K562 (cell line): Measurements from ENCODE around the gene FUCA1. TPM values are rescaled to one million over a fixed set of nuclear protein-coding genes. Genes with fewer than 3 reads are reported as not detected.
A peak's percentile ranks its signal among the peaks of the same experiment; 100 is the strongest.

Experiments used
- BACH1 ChIP-seq: fragments of 200-800 bp; sonication (Bioruptor generic); IDR thresholded peaks from 2 replicates; pipeline ENCODE4 v1.6.1; 2016; ENCODE audit warnings: missing genetic modification characterization, missing compliant biosample characterization
- CBFA2T2 ChIP-seq: fragments of 450-650 bp; conservative IDR thresholded peaks from 2 replicates; pipeline ENCODE4 v1.6.1; 2017; ENCODE audit warnings: mild to moderate bottlenecking
- CBFA2T3 ChIP-seq: fragments of 450-650 bp; IDR thresholded peaks from 2 replicates; pipeline ENCODE4 v1.6.1; 2017
- CTCF ChIP-seq, 3 experiments: IDR thresholded peaks in 2 of 3; conservative IDR thresholded peaks in 1 of 3; 2 replicates each; pipeline ENCODE4 v1.5.1; 2011 to 2012; ENCODE audit warnings: low read length in 3 of 3, mild to moderate bottlenecking in 3 of 3, control low read depth in 2 of 3, improper control_type of control experiment in 1 of 3, inconsistent platforms in 1 of 3, low read depth in 1 of 3, mixed read lengths in 1 of 3, moderate library complexity in 1 of 3; ENCODE audit not compliant: insufficient read depth in 2 of 3
- ETV5 ChIP-seq: sonication (generic); formaldehyde crosslinking; IDR thresholded peaks from 2 replicates; pipeline ENCODE4 v1.4.0; 2020; ENCODE audit warnings: low read depth, mild to moderate bottlenecking, missing genetic modification reagents
- FOXK1 ChIP-seq: sonication (generic); formaldehyde crosslinking; IDR thresholded peaks from 2 replicates; pipeline ENCODE4 v1.8.0; 2022; ENCODE audit warnings: missing genetic modification reagents, mild to moderate bottlenecking, borderline replicate concordance
- FOXP1 ChIP-seq: sonication (generic); formaldehyde crosslinking; IDR thresholded peaks from 2 replicates; pipeline ENCODE4 v1.8.0; 2022; ENCODE audit warnings: mild to moderate bottlenecking, missing genetic modification reagents
- JUN ChIP-seq, 2 experiments: sonication (generic) in 1 of 2; formaldehyde crosslinking in 1 of 2; IDR thresholded peaks; 2 replicates each; pipeline versions ENCODE4 v1.6.1 to v1.8.0; 2012 to 2022; ENCODE audit warnings: borderline replicate concordance in 2 of 2, mild to moderate bottlenecking in 2 of 2, improper control_type of control experiment in 1 of 2, low read depth in 1 of 2, low read length in 1 of 2, missing genetic modification reagents in 1 of 2
- MCM7 ChIP-seq, 2 experiments: fragments of 450-650 bp; IDR thresholded peaks; 2 replicates each; pipeline ENCODE4 v1.6.1; 2016 to 2018
- NCOR1 ChIP-seq: fragments of 450-650 bp; IDR thresholded peaks from 2 replicates; pipeline ENCODE4 v1.6.1; 2016; ENCODE audit warnings: mild to moderate bottlenecking, moderate library complexity
- PKNOX1 ChIP-seq: fragments of 450-650 bp; IDR thresholded peaks from 2 replicates; pipeline ENCODE4 v1.6.1; 2016
- SAFB ChIP-seq: fragments of 200-400 bp; formaldehyde crosslinking; IDR thresholded peaks from 2 replicates; pipeline ENCODE4 v1.6.1; 2017; ENCODE audit warnings: low read depth, low read length, borderline replicate concordance
- SP2 ChIP-seq: IDR thresholded peaks from 2 replicates; pipeline ENCODE4 v1.6.1; 2011; ENCODE audit warnings: mild to moderate bottlenecking, low read depth, low read length, moderate library complexity; ENCODE audit not compliant: poor library complexity, severe bottlenecking; ENCODE audit errors: extremely low read depth
- TCF15 ChIP-seq: fragments of 250-450 bp; sonication (Bioruptor Pico); IDR thresholded peaks from 2 replicates; pipeline ENCODE4 v1.8.0; 2022; ENCODE audit warnings: moderate library complexity, mild to moderate bottlenecking, inconsistent platforms
- TCF7L2 ChIP-seq: fragments of 150-350 bp; IDR thresholded peaks from 2 replicates; pipeline ENCODE4 v1.6.1; 2016; ENCODE audit warnings: low read depth, mild to moderate bottlenecking, low read length, moderate library complexity
- TEAD4 ChIP-seq, 2 experiments: sonication (generic) in 1 of 2; formaldehyde crosslinking in 1 of 2; IDR thresholded peaks; 2 replicates each; pipeline versions ENCODE4 v1.6.1 to v1.8.0; 2012 to 2022; ENCODE audit warnings: borderline replicate concordance in 1 of 2, inconsistent platforms in 1 of 2, low read length in 1 of 2, mild to moderate bottlenecking in 1 of 2, missing genetic modification reagents in 1 of 2
- UBTF ChIP-seq, 2 experiments: IDR thresholded peaks; 2 replicates each; pipeline ENCODE4 v1.6.1; 2012; ENCODE audit warnings: improper control_type of control experiment in 2 of 2, low read depth in 2 of 2, low read length in 2 of 2, borderline replicate concordance in 1 of 2
- ZNF146 ChIP-seq: IDR thresholded peaks from one replicate; pipeline ENCODE4 v1.6.1; 2018; ENCODE audit warnings: missing compliant biosample characterization; ENCODE audit not compliant: unreplicated experiment
- ZNF212 ChIP-seq: fragments of 450-650 bp; formaldehyde crosslinking; IDR thresholded peaks from 2 replicates; pipeline ENCODE4 v1.4.0; 2020; ENCODE audit warnings: mild to moderate bottlenecking
- ZNF449 ChIP-seq: fragments of 250-450 bp; sonication (Bioruptor Pico); IDR thresholded peaks from 2 replicates; pipeline ENCODE4 v1.8.0; 2022; ENCODE audit warnings: moderate library complexity, mild to moderate bottlenecking, inconsistent platforms
- polyA plus RNA-seq, 8 experiments: library from polyadenylated mRNA; depleted of rRNA in 4 of 8; stranded (reverse) in 5 of 8; unstranded in 3 of 8; fragments of >200 nt; fragmentation: Nextera tagmentation in 2 of 8; fragmentation: Illumina TruSeq in 1 of 8; extraction: Ambion mirVana in 2 of 8; extraction: Trizol in 1 of 8; gene quantifications; 2 replicates each; pipeline versions ENCODE4 v1.2.1 to v1.2.3, GENCODE V29; 2011 to 2014; ENCODE audit warnings: inconsistent platforms in 1 of 8, missing spikeins in 1 of 8
- total RNA-seq, 7 experiments: library from RNA; depleted of rRNA in 6 of 7; stranded (reverse); fragments of >200 nt in 6 of 7; fragmentation: Illumina TruSeq in 2 of 7; extraction: Trizol in 2 of 7; gene quantifications; 2 replicates each; pipeline versions ENCODE4 v1.2.1 to v1.2.3, GENCODE V29; 2011 to 2021; ENCODE audit warnings: low replicate concordance in 1 of 7

Gene FUCA1
- total and polyA plus RNA-seq, 9 of the 15 experiments (the other 6 are each of a cell fraction or from before 2014, with no cell fraction given), result 7.0 to 20.5 (median 13.5) TPM

DNA sequence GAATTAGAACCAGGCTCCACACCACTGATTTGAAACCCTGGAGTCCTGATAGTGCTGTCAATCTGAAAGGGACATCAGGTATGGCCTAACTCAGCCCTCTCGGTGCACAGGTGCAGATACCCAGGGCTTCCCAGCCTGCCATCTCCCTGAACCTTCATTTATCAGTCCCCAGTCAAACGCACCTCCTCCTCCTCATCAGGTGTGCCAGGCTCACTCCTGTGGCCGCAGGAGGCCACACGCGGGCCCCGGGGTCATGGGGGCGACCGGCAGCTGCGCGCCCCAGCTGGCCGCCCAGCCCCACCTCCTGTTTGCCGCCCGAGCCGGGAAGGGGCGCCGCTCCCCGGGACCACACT lies 572 bp downstream of the FUCA1 start (continued):
- TF ChIP-seq FOXP1, result peak; percentile 23; the same call in 1 of the 2 replicates
- 0 out of 2 replicates have a peak, but pooled peaks have one; percentile 9 for TF ChIP-seq ETV5 (CRISPR knock-in tag)
- TF ChIP-seq JUN (IDR thresholded peaks at IDR 0.05; ENCODE audit: borderline replicate concordance, low read depth, low read length), result no peak
- TF ChIP-seq JUN (CRISPR knock-in tag; IDR thresholded peaks at IDR 0.05; ENCODE audit: borderline replicate concordance), result 0 out of 2 replicates have a peak, but pooled peaks have one; percentile 11
- no peak for TF ChIP-seq MCM7 (IDR thresholded peaks at IDR 0.05)
- TF ChIP-seq SAFB, result 0 out of 2 replicates have a peak, but pooled peaks have one; percentile 36
- TF ChIP-seq SP2, result no peak
- TF ChIP-seq ZNF146, result no peak
- no peak for TF ChIP-seq BACH1
- no peak for TF ChIP-seq ZNF449 (CRISPR knock-in tag)
- TF ChIP-seq CBFA2T3, result peak; percentile 84
- TF ChIP-seq TCF7L2, result no peak
- TF ChIP-seq FOXK1 (CRISPR knock-in tag), result 0 out of 2 replicates have a peak, but pooled peaks have one; percentile 9
- TF ChIP-seq TCF15 (CRISPR knock-in tag), result no peak
- TF ChIP-seq CTCF (IDR thresholded peaks at IDR 0.05 in 2 of 3, conservative IDR thresholded peaks at IDR 0.05 in 1 of 3; ENCODE audit: insufficient read depth in 2 of 3, low read depth in 1 of 3, low read length in 3 of 3), result no peak
- peak; percentile 39; the same call in 1 of the 2 replicates for TF ChIP-seq TEAD4 (IDR thresholded peaks at IDR 0.05; ENCODE audit: low read length)
- no peak for TF ChIP-seq TEAD4 (CRISPR knock-in tag; IDR thresholded peaks at IDR 0.05; ENCODE audit: borderline replicate concordance)
- TF ChIP-seq ZNF212 (CRISPR knock-in tag), result no peak
- TF ChIP-seq NCOR1, result peak; percentile 5; the same call in 1 of the 2 replicates
- TF ChIP-seq PKNOX1, result peak; percentile 61
- TF ChIP-seq UBTF (IDR thresholded peaks at IDR 0.05; ENCODE audit: borderline replicate concordance in 1 of 2, low read depth in 2 of 2, low read length in 2 of 2), result no peak
- peak; percentile 80 for TF ChIP-seq CBFA2T2
